Hematopoietic multipotent progenitor cell treated with erythropoietin and hydrocortisone succinate and interleukin-3 and kit ligand, for 17 days (in vitro differentiated cells): ENCODE results near the gene THEM5.

Source experiments
- DNase-seq: peaks from one replicate; pipeline ENCODE4 v3.0.0-alpha.2; 2015; ENCODE audit warnings: low spot score

THEM5 gene

GRCh38 chr1:151800830-151801229, 52.7 kb downstream of the THEM5 start:
- DNase-seq = no peak

- no peak for DNase-seq
These were observed 54.1 kb downstream of the THEM5 start for GRCh38 chr1:151799179-151800022.

GRCh38 chr1:151798571-151798970, 54.9 kb downstream of the THEM5 start:
- DNase-seq = no peak
